Lower lobe of right lung (tissue), 2 donors: ENCODE results near the gene LPIN1. TPM values are rescaled to one million over a fixed set of nuclear protein-coding genes. Genes with fewer than 3 reads are reported as not detected.

Source experiments
- ATAC-seq, 2 donors: fragments of 200-7000 bp; cut with Tn5 transposase; one replicate each; pipeline ENCODE4 v1.9.1; 2020 to 2022; ENCODE audit warnings: mild to moderate bottlenecking in 2 of 2, moderate library complexity in 2 of 2
- DNase-seq: peaks from one replicate; pipeline ENCODE4 v3.0.0-alpha.2; 2020
- H3K27ac ChIP-seq: fragments of 200-600 bp; one replicate; pipeline ENCODE4 v1.8.0; 2022
- H3K27me3 ChIP-seq: fragments of 200-600 bp; one replicate; pipeline ENCODE4 v1.8.0; 2022; ENCODE audit warnings: low read depth
- H3K36me3 ChIP-seq: fragments of 200-600 bp; one replicate; pipeline ENCODE4 v1.8.0; 2022; ENCODE audit warnings: mild to moderate bottlenecking
- H3K4me1 ChIP-seq: fragments of 200-600 bp; one replicate; pipeline ENCODE4 v1.8.0; 2022
- H3K4me3 ChIP-seq: fragments of 200-600 bp; one replicate; pipeline ENCODE4 v1.8.0; 2022; ENCODE audit warnings: mild to moderate bottlenecking
- H3K9me3 ChIP-seq: fragments of 200-600 bp; one replicate; pipeline ENCODE4 v1.8.0; 2022
- intact Hi-C: fragments of 100-400 bp; cut with DNase I; formaldehyde crosslinking; loops from one replicate; pipeline ENCODE4 v1.11.0; 2022
- total RNA-seq: library from RNA; stranded (reverse); fragmentation: NEBNext Ultra II Directional; extraction: Animal tissue kit (Norgen Biotek cat#: 25700); gene quantifications from one replicate; pipeline ENCODE4 v1.2.1, GENCODE V29; 2021
- TF ChIP-seq, protein P1 (sequence below): fragments of 200-600 bp; IDR thresholded peaks from one replicate; pipeline ENCODE4 v1.8.0; 2022; ENCODE audit warnings: antibody characterized with exemption, mild to moderate bottlenecking
- donor health status: DM: no; HTN: yes; CAD: no; lungs with severe emphysema.

LPIN1 gene
- total RNA-seq, 1 donor from 2014 or later: 52.7 TPM

- Histone ChIP-seq H3K9me3 (no peaks in the 10 kb centered on the region), H3K27ac (no peak overlapping the region), H3K27me3 (no peaks in the 10 kb centered on the region), H3K4me1 (peaks cover 7% of the 10 kb centered on the region), H3K36me3 (peaks cover 51% of the 10 kb centered on the region), H3K4me3 (no peak overlapping the region)
- TF ChIP-seq, protein P1, sequence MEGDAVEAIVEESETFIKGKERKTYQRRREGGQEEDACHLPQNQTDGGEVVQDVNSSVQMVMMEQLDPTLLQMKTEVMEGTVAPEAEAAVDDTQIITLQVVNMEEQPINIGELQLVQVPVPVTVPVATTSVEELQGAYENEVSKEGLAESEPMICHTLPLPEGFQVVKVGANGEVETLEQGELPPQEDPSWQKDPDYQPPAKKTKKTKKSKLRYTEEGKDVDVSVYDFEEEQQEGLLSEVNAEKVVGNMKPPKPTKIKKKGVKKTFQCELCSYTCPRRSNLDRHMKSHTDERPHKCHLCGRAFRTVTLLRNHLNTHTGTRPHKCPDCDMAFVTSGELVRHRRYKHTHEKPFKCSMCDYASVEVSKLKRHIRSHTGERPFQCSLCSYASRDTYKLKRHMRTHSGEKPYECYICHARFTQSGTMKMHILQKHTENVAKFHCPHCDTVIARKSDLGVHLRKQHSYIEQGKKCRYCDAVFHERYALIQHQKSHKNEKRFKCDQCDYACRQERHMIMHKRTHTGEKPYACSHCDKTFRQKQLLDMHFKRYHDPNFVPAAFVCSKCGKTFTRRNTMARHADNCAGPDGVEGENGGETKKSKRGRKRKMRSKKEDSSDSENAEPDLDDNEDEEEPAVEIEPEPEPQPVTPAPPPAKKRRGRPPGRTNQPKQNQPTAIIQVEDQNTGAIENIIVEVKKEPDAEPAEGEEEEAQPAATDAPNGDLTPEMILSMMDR: no peak
- ATAC-seq (no peak), DNase-seq (no peak)
- intact Hi-C loops: no loop called here
Observed at GRCh38 chr2:11765501-11765900, 19.1 kb downstream of the LPIN1 start.

DNA sequence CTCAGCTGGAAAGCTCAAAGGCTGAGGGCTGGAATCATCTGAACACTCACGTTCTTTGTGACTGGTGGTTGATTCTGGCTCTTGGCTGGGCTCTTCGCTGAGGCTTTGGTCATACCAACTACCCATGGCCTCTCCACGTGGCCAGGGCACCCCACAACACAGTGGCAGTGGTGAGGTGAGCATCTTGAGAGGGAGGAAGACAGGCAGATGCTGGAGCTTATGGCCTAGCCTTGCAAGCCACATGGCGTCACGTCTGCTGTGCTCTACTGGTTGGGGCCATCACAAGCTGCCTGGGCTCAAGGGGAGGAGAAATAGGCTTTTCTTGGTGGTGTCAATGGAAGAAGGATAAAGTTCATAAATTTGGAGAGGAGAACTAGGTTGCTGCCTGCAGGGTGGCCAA, 19.6 kb downstream of the LPIN1 start:
- DNase-seq (no peak), ATAC-seq (no peak)
- Histone ChIP-seq H3K9me3 (no peaks in the 10 kb centered on the region), H3K4me1 (peaks cover 5% of the 10 kb centered on the region), H3K27me3 (no peaks in the 10 kb centered on the region), H3K4me3 (no peak overlapping the region), H3K36me3 (peaks cover 56% of the 10 kb centered on the region), H3K27ac (no peak overlapping the region)
- intact Hi-C loops: no loop called here
- TF ChIP-seq, protein P1: no peak

DNA sequence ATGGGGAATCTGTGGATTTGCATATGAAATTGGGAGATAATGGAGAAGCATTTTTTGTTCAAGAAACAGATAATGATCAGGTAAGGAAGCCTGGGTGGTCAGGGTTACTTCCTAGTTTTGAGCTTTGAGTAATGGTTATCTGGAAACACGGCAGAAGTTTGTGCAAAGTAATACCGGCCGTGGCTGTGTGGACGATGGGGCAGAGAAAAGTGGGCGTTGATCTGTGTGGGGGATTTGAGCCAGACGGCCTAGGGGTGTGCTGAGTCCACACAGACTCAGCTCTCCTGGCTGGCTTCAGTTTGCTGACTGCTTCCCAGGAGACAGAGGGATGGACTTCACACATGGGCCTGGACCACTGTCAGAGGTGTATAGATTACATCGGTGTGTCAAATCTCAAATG, 21.3 kb downstream of the LPIN1 start:
- no peak for DNase-seq
- peaks cover 73% of the 10 kb centered on the region for H3K36me3 ChIP-seq
- no peaks in the 10 kb centered on the region for H3K9me3 ChIP-seq
- intact Hi-C loops: no loop called here
- TF ChIP-seq, protein P1: no peak
- H3K4me3 ChIP-seq: no peak overlapping the region
- H3K27me3 ChIP-seq: no peaks in the 10 kb centered on the region
- no peaks in the 10 kb centered on the region for H3K4me1 ChIP-seq
- H3K27ac ChIP-seq: no peak overlapping the region
- no peak for ATAC-seq

GRCh38 chr2:11768946-11769345, 22.5 kb downstream of the LPIN1 start:
- no peak overlapping the region for H3K4me3 ChIP-seq
- no peaks in the 10 kb centered on the region for H3K27me3 ChIP-seq
- no peak for ATAC-seq
- no peak overlapping the region for H3K27ac ChIP-seq
- peaks cover 75% of the 10 kb centered on the region for H3K36me3 ChIP-seq
- no peaks in the 10 kb centered on the region for H3K4me1 ChIP-seq
- no peak for DNase-seq
- intact Hi-C loops: no loop called here
- TF ChIP-seq, protein P1: no peak
- H3K9me3 ChIP-seq: no peaks in the 10 kb centered on the region

- ATAC-seq: no peak
- H3K4me1 ChIP-seq: no peaks in the 10 kb centered on the region
- H3K27ac ChIP-seq: no peak overlapping the region
- no peak overlapping the region for H3K4me3 ChIP-seq
- no peaks in the 10 kb centered on the region for H3K9me3 ChIP-seq
- TF ChIP-seq, protein P1: no peak
- H3K36me3 ChIP-seq: peaks cover 81% of the 10 kb centered on the region
- no peaks in the 10 kb centered on the region for H3K27me3 ChIP-seq
- no peak for DNase-seq
- intact Hi-C loops: no loop called here
Observed at GRCh38 chr2:11769516-11769915, 23.1 kb downstream of the LPIN1 start.
